ENCODE results near the gene PHF21B.
"Not testable (repeated sequence)": the region's sequence is repeated elsewhere in the genome, so short reads cannot be mapped to it uniquely, and the experiment has no call there.

PHF21B gene

DNA sequence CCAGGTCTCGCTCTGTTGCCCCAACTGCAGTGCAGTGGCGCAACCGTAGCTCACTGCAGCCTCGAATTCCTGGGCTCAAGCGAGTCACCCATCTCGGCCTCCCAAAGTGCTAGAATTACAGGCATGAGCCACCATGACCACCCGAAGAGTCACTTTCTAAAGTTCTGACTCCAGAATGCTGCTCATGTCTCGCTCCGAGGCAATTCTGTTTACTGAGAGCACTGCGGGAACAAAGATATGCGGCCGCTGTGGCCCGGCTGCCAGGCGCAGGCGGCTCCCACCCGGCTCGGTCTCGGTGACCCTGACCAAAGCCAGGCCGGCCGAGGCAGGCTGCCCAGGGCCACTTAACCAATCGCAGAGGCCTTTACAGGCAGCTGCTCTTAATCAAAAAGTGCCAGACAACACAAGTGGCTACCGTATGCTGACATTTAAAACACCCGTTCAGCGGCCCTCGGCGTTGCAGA lies 78.7 kb downstream of the PHF21B start:
- DNase-seq: no peak

GRCh38 chr22:44930711-44931035 lies 79.1 kb downstream of the PHF21B start:
- DNase-seq: no peak

DNA sequence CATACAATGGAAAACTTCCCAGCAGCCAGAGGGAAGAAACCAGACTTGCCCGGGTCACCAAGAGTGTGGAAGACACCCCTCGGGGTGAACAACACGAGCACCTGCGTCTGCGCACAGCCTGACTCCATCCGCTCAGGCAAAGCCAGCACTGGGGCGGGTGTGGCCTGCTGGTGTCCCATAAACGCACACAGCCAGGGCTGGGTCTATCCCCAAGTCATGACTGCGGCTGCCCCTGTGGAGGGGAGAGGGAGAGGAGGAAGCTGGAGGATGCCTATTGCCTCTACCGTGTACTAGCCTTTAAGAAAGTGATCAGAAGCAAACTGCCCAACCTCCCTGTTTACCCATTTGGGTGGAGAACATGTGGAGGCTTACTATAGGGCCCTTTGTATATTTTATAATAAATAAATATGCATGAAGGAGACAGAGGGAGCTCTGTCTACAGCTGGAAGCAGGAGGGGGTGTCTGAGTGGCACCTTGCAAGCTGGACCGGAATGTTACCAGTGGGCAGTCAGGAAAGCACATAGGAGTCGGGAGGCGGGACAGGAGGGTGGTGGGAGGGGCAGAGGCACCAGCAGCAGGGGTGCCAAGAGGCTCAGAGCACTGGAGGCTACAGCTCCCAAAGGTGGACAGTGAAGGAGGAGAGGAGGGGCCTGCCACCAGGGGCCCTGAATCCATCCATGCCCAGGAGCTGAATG lies 79.6 kb downstream of the PHF21B start:
- DNase-seq: no peak

- DNase-seq: no peak
Observed at GRCh38 chr22:44929359-44930015, 80.3 kb downstream of the PHF21B start.

DNA sequence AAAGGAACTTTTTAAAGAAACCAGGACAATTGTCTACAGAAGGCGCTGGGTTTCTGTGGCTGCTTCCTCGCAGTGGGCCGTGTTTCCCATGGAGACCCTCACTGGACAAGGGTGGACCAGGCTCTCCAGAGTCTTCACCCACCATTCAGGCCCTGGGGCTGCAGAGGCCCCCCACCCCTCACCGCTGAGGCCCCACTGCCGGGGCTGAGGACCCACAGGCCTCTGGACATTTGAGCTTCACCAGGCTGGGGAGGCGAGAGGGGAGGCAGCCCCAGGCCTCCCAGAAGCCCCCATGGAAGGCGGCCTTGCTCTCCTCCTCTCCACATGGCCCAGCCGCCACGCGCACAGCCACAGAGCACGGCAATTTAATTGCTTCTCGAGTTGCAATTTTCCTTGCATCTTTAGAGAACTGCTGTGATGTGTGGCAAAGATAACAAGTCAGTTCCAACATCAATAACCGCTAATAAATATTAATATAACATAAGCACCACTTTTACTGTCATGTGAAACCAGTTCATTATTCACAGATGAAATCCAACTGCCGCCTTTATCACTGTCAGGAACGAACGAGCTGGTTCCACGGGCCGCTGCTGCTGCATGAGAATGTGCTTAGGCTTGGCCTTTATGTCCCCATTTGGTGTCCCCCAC lies 81.0 kb downstream of the PHF21B start:
- no peak for DNase-seq

- DNase-seq: no peak
Observed at GRCh38 chr22:44928136-44928463, 81.7 kb downstream of the PHF21B start.

DNA sequence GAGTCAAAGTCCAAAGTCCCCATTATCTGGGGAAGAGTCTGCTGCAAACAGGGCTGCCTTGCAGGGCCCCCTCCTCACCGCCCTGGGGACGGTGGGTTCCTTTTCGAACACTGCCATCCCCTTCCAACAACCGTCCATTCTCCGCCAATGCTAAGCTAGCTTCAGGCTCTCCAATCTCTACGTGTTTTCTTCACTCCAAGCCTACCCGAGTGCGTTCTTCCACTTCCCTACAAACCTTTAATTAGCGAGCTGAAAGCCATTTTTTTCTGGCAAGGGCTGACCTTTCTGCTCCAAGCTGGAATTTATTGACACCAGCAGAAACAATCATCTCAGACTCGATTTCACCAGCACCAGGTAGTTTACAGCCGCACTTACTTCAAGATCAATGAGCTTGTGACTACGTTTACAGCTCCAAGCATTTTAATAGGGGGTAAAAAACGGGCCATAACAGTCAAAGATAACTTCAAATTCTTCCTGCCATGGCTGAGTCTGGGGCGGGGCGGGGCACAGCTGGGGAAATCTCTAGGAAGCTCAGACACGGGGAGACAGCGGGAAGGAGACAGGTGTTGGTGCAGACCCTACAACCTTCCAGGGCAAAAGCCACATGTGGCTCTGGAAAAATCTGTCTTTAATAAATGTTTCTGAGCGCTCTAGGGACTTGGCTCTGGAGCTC lies 82.2 kb downstream of the PHF21B start:
- no peak for DNase-seq

GRCh38 chr22:44926491-44927415 lies 83.1 kb downstream of the PHF21B start:
- DNase-seq: no peak

- DNase-seq: no peak
Observed at GRCh38 chr22:44926124-44926475, 83.7 kb downstream of the PHF21B start.

DNA sequence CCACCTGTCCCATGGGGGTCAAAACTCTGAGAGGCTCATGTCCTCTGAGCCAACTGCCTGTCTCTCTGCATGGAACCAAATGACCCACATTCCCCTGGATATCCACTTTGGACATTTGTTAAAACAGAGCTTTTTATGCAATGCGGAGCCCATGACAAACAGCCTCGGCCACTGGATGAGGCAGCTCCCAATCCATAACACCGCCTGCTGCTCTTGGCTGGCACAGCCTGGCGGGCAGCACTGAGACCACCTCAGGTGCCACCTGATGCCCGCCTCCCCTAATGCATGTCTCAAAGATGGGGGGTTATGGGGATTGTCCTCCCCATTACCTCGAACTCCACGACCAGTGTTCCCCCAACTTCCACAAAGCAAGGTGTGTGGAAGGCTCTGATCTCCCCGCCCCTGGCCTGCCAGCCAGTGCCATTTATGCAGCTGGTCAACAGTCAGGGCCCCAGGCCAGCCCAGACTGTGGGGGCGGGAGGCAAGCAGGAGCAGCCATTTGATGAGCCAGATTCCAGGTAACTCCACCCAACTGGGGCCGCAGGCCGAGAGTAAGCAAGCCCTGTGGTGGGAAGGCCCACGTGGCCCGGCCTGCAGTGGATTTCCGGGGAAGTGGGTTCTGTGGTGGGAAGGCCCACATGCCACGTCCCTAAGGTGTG lies 84.2 kb downstream of the PHF21B start:
- no peak for DNase-seq

DNA sequence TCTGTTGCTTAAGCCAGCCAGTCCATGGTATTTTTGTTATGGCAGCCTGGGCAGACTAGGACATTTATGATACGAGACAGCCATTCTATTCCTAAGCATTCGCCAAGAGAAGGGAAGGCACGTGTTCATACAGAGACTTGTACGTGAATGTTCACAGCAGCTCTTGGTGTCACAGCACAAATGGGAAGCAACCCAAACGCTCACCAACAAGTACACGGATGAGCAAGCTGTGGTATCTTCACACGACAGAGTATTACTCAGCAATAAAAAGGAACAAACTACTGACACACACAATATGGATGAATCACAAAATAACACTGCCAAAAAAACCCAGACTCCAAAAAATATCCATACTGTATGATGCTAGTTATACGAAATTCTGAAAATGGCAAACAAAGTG lies 85.1 kb downstream of the PHF21B start:
- peak; percentile 46 for DNase-seq

DNA sequence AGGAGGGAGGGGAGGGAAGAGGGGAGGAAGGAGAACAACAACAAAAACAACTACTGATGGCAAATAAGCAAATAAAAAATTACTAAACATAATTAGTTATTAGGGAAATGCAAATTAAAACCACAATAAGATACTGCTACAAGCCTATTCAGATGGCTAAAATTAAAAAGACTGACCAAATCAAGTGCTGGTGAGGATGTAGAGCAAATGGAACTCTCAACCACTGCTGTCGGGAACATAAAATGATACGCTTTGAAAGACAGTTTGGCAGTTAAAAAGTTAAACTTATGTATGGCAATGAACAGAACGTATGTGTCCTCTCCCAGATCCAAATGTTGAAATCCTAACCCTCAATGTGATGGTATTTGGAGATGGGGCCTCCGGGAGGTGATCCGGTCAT lies 85.7 kb downstream of the PHF21B start:
- DNase-seq: no peak

GRCh38 chr22:44921766-44922165 lies 88.0 kb downstream of the PHF21B start:
- not testable (repeated sequence) for DNase-seq

- no peak for DNase-seq
Observed at GRCh38 chr22:44920183-44920582, 89.6 kb downstream of the PHF21B start.

GRCh38 chr22:44919691-44920090 lies 90.1 kb downstream of the PHF21B start:
- no peak for DNase-seq

DNA sequence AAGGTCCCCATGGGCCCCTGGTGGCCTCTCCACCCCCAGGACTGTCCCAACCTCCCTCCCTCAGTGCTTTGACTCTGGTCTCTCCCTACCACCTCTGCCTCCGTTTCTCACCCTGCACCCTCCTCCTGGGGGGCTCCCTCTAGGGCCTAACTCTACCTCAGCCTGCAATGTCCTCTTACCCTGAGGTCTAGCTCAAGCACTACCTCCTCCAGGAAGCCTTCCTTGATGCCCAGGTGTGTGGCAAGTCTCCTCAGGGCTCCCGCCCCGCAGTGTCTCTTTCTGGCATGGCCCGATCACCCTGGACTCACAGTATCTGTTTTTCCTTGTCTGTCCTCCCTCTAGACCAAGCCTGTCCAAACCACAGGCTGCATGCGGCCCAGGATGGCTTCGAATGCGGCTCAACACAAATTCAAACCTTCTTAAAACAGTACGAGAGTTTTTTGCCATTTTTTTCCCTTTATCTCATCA lies 90.8 kb downstream of the PHF21B start:
- no peak for DNase-seq

DNA sequence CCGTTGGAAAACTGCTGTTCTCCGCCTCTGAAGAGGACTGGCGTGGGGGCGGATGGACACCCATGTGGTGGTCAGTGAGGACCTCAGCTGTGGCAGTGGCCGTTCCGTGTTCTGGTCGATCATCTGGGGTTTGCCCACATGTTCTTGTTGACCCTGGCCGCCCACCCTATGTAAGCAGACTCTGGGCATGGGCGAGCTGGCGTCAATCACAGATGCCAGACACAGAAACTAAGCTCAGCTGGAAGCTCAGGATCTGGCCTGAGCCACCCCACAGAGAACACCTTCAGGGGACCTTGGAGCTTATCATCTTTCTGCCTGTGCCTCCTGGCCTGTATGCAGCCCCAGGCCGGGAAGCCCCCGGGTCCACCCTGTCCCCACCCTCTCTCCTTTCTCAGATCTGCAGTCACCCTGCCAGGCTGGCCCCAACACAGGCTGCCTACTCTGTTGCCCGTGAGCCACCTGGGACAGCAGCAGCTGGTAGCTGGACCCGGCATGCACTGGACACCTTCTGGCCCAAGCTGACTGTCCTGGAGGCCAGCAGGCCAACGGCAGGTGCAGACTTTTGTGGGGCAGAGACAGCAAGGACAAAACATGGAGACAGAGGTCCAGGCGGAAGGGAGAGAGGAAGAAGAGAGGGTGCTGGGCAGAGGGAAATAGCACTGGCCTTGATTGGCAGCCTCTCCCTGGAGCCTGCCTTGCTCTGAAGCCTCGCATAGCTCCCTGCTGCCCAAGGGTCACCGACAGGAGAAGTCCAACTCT lies 91.5 kb downstream of the PHF21B start:
- no peak for DNase-seq

DNA sequence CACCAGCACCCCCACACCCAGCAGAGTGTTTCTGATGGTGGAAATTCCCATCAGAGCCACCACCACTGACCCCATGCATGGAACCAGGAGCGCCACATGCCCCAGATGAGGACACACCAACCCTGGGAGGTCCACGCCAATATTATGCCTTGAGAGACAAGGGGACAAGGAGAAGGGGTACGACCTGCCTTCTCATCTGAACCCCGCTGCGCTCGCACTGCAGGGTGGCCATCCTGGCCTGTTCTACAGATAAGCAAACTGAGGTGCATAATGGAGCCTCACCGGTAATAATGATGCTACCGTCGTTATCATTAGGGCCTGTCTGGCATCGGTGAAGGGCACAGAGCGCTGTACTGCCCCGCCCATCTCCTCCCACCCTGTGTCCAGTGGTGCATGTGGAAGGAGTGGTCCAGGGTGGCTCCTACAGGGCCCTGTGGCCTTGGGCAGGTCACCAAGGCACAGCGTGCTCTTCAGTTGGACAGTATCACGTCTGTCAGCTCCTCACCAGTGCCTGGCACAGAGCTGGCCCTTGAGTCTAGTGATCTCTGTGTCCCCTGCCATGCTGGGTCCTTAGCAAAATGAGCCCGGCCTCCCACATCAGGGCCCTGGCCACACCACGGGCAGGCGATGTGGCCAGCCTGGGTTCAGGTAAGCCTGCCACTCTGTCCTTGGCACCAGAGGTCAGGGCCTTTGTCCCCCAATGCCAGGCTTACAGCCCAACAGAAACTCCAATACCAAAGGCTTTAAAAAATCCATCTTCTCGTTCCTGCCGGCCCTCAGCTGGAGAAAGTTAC lies 92.2 kb downstream of the PHF21B start:
- DNase-seq: no peak

DNA sequence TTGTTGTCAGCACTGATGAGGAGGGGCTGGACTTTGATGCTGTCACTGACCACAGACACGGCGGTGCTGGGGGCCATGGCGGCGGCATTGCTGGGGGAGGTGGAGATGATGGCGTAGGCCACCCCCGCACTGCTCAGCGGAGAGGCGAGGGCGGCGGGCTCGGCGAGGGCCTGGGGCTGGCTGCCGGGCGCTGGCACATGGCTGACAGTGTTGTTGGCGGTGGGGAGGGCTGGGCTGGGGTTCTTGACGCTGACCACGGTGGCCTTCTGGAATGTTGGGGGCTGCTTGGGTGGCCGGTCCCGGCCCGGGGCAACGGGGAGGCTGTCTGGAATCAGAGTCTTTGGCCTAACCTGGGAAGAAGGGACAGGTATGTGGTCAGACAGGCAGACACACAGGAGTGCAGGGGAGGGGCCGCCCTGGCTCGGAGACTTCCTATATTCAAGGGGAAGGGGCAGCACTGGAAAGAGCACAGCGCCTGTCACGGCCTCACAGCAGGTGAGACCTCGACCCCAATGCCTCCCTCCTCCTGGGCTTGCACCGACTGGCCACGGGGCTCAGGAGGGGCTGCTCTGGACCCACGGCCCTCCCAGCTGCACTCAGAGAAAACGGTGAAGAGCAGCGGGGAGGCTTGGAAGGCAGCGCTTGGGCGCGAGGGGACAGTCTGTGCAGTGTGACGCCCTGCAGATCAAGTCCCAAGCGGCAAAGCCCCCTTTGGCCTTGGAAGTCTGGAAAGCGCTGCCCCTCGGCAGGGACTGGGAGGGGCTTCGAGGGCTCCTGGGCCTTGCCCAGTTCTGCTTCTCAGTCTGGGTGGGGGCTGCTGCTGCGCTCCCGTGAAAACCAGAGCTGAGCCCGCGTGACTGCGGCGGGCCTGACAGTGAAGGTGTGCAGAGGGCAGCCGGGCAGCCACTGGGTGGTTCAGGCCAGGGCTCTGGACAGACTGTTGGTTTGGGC lies 93.2 kb downstream of the PHF21B start:
- DNase-seq: no peak

Data from activated CD4-positive, alpha-beta T cell treated with anti-CD3 and anti-CD28 coated beads, Interleukin-2, Interleukin-6, amounts not matched to agents 100 ng/mL and 50 ng/mL, durations not matched to agents 16 hours and 8 hours (primary cell).